ENCODE measurements around the gene RALGAPA2. TPM values are rescaled to one million over a fixed set of nuclear protein-coding genes. Genes with fewer than 3 reads are reported as not detected.

Gene RALGAPA2
- total RNA-seq, 1 experiment from 2014 or later, result 18.2 TPM

DNA sequence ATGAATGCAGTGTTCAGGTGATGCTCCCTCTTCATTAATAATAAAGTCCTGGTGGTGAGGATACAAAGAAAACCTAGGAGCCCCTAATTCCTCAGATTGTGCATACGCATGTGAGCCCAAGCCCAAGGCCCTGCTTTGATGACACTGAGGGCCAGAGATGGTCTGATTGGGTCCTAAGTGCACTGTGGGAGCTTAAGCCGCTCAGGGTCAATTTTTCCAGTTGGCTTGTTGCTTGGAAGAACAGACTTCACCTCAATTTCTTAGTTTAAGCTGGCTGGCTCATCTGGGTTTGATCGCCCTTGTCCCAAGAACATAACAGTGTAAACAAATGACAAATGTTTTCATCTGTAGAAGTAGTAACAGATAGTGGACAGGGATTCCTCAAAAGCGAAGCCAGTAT, 303.1 kb downstream of the RALGAPA2 start:
- no peaks in the 10 kb centered on the region for H3K27me3 Mint-ChIP-seq (ENCODE audit: low read depth)
- no peak overlapping the region for H3K27ac Mint-ChIP-seq
- no peak for ATAC-seq
- POLR2A ChIA-PET, result no interaction called here
- peaks cover 61% of the 10 kb centered on the region for H3K4me1 Mint-ChIP-seq
- no peaks in the 10 kb centered on the region for H3K36me3 Mint-ChIP-seq
- CTCF ChIA-PET, result interaction anchor here (1.2 kb wide), 1 partner anchor 159 kb away, joined by 3 read pairs; no protein-coding TSS in a partner anchor
- no peak overlapping the region for H3K4me3 Mint-ChIP-seq
- no peak for DNase-seq (ENCODE audit: low spot score)
- TF ChIP-seq, protein P1, sequence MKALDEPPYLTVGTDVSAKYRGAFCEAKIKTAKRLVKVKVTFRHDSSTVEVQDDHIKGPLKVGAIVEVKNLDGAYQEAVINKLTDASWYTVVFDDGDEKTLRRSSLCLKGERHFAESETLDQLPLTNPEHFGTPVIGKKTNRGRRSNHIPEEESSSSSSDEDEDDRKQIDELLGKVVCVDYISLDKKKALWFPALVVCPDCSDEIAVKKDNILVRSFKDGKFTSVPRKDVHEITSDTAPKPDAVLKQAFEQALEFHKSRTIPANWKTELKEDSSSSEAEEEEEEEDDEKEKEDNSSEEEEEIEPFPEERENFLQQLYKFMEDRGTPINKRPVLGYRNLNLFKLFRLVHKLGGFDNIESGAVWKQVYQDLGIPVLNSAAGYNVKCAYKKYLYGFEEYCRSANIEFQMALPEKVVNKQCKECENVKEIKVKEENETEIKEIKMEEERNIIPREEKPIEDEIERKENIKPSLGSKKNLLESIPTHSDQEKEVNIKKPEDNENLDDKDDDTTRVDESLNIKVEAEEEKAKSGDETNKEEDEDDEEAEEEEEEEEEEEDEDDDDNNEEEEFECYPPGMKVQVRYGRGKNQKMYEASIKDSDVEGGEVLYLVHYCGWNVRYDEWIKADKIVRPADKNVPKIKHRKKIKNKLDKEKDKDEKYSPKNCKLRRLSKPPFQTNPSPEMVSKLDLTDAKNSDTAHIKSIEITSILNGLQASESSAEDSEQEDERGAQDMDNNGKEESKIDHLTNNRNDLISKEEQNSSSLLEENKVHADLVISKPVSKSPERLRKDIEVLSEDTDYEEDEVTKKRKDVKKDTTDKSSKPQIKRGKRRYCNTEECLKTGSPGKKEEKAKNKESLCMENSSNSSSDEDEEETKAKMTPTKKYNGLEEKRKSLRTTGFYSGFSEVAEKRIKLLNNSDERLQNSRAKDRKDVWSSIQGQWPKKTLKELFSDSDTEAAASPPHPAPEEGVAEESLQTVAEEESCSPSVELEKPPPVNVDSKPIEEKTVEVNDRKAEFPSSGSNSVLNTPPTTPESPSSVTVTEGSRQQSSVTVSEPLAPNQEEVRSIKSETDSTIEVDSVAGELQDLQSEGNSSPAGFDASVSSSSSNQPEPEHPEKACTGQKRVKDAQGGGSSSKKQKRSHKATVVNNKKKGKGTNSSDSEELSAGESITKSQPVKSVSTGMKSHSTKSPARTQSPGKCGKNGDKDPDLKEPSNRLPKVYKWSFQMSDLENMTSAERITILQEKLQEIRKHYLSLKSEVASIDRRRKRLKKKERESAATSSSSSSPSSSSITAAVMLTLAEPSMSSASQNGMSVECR (CRISPR knock-in tag; IDR thresholded peaks at IDR 0.05; ENCODE audit: borderline replicate concordance), result no peak
- TF ChIP-seq ZNF121 (CRISPR knock-in tag; IDR thresholded peaks at IDR 0.05) (no peak), NR2C2 (CRISPR knock-in tag; IDR thresholded peaks at IDR 0.05) (no peak), SMAD4 (CRISPR knock-in tag; IDR thresholded peaks at IDR 0.05) (no peak), NFATC4 (CRISPR knock-in tag; IDR thresholded peaks at IDR 0.05) (no peak), PRRX2 (CRISPR knock-in tag; IDR thresholded peaks at IDR 0.05) (no peak), ZBTB21 (CRISPR knock-in tag; IDR thresholded peaks at IDR 0.05; ENCODE audit: borderline replicate concordance) (no peak), ZNF671 (CRISPR knock-in tag; IDR thresholded peaks at IDR 0.05) (no peak), ZNF263 (CRISPR knock-in tag; IDR thresholded peaks at IDR 0.05; ENCODE audit: low read depth) (no peak)
- TF ChIP-seq, protein P2, sequence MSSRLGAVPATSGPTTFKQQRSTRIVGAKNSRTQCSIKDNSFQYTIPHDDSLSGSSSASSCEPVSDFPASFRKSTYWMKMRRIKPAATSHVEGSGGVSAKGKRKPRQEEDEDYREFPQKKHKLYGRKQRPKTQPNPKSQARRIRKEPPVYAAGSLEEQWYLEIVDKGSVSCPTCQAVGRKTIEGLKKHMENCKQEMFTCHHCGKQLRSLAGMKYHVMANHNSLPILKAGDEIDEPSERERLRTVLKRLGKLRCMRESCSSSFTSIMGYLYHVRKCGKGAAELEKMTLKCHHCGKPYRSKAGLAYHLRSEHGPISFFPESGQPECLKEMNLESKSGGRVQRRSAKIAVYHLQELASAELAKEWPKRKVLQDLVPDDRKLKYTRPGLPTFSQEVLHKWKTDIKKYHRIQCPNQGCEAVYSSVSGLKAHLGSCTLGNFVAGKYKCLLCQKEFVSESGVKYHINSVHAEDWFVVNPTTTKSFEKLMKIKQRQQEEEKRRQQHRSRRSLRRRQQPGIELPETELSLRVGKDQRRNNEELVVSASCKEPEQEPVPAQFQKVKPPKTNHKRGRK (CRISPR knock-in tag; IDR thresholded peaks at IDR 0.05; ENCODE audit: borderline replicate concordance), result no peak
- TF ChIP-seq, protein P3, sequence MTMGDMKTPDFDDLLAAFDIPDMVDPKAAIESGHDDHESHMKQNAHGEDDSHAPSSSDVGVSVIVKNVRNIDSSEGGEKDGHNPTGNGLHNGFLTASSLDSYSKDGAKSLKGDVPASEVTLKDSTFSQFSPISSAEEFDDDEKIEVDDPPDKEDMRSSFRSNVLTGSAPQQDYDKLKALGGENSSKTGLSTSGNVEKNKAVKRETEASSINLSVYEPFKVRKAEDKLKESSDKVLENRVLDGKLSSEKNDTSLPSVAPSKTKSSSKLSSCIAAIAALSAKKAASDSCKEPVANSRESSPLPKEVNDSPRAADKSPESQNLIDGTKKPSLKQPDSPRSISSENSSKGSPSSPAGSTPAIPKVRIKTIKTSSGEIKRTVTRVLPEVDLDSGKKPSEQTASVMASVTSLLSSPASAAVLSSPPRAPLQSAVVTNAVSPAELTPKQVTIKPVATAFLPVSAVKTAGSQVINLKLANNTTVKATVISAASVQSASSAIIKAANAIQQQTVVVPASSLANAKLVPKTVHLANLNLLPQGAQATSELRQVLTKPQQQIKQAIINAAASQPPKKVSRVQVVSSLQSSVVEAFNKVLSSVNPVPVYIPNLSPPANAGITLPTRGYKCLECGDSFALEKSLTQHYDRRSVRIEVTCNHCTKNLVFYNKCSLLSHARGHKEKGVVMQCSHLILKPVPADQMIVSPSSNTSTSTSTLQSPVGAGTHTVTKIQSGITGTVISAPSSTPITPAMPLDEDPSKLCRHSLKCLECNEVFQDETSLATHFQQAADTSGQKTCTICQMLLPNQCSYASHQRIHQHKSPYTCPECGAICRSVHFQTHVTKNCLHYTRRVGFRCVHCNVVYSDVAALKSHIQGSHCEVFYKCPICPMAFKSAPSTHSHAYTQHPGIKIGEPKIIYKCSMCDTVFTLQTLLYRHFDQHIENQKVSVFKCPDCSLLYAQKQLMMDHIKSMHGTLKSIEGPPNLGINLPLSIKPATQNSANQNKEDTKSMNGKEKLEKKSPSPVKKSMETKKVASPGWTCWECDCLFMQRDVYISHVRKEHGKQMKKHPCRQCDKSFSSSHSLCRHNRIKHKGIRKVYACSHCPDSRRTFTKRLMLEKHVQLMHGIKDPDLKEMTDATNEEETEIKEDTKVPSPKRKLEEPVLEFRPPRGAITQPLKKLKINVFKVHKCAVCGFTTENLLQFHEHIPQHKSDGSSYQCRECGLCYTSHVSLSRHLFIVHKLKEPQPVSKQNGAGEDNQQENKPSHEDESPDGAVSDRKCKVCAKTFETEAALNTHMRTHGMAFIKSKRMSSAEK (CRISPR knock-in tag; IDR thresholded peaks at IDR 0.05; ENCODE audit: borderline replicate concordance), result no peak
- TF ChIP-seq, protein P4, sequence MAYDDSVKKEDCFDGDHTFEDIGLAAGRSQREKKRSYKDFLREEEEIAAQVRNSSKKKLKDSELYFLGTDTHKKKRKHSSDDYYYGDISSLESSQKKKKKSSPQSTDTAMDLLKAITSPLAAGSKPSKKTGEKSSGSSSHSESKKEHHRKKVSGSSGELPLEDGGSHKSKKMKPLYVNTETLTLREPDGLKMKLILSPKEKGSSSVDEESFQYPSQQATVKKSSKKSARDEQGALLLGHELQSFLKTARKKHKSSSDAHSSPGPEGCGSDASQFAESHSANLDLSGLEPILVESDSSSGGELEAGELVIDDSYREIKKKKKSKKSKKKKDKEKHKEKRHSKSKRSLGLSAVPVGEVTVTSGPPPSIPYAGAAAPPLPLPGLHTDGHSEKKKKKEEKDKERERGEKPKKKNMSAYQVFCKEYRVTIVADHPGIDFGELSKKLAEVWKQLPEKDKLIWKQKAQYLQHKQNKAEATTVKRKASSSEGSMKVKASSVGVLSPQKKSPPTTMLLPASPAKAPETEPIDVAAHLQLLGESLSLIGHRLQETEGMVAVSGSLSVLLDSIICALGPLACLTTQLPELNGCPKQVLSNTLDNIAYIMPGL (CRISPR knock-in tag; IDR thresholded peaks at IDR 0.05), result no peak
- TF ChIP-seq, protein P5, sequence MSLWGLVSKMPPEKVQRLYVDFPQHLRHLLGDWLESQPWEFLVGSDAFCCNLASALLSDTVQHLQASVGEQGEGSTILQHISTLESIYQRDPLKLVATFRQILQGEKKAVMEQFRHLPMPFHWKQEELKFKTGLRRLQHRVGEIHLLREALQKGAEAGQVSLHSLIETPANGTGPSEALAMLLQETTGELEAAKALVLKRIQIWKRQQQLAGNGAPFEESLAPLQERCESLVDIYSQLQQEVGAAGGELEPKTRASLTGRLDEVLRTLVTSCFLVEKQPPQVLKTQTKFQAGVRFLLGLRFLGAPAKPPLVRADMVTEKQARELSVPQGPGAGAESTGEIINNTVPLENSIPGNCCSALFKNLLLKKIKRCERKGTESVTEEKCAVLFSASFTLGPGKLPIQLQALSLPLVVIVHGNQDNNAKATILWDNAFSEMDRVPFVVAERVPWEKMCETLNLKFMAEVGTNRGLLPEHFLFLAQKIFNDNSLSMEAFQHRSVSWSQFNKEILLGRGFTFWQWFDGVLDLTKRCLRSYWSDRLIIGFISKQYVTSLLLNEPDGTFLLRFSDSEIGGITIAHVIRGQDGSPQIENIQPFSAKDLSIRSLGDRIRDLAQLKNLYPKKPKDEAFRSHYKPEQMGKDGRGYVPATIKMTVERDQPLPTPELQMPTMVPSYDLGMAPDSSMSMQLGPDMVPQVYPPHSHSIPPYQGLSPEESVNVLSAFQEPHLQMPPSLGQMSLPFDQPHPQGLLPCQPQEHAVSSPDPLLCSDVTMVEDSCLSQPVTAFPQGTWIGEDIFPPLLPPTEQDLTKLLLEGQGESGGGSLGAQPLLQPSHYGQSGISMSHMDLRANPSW (CRISPR knock-in tag; conservative IDR thresholded peaks at IDR 0.05; ENCODE audit: low read depth), result no peak
- H3K9me3 Mint-ChIP-seq, result no peaks in the 10 kb centered on the region
